Epithelial cell of esophagus (primary cell): Measurements from ENCODE around the gene PRDM4.
A peak's percentile ranks its signal among the peaks of the same experiment; 100 is the strongest.
"Not testable (repeated sequence)": the region's sequence is repeated elsewhere in the genome, so short reads cannot be mapped to it uniquely, and the experiment has no call there.

Experiments used
- DNase-seq: peaks from one replicate; pipeline ENCODE4 v3.0.0; 2010; ENCODE audit warnings: low read depth
- H3K4me3 ChIP-seq: 2 replicates; pipeline ENCODE4 v1.5.1; 2011; ENCODE audit warnings: mild to moderate bottlenecking, low read length, control low read depth
- TF ChIP-seq, protein P1 (sequence below): IDR thresholded peaks from 2 replicates; pipeline ENCODE4 v1.5.1; 2011; ENCODE audit warnings: low read depth, mild to moderate bottlenecking, low read length, control low read depth, inconsistent platforms; ENCODE audit not compliant: insufficient read depth; ENCODE audit errors: missing control alignments

Gene PRDM4

DNA sequence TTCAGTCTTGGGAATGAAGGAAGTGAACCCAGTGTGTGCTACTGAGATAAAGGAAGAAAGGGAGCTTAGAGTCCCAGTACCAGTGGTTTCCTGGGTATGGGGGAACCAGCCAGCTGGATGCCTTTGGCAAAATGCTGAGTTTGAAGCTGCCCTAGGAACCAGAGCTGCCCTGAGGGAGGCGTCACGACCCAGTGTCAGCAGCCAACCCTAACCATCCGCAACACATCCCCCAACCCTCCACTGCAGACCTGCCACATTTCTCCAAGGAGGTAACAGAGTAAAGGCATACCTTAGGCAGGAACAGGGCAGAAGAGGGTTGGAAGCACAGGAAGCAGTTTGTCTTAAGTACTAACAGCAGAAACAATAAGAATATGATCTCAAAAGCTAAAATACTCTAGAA is 28.6 kb downstream of the PRDM4 start:
- no peak for DNase-seq
- no peak overlapping the region for H3K4me3 ChIP-seq
- TF ChIP-seq, protein P1, sequence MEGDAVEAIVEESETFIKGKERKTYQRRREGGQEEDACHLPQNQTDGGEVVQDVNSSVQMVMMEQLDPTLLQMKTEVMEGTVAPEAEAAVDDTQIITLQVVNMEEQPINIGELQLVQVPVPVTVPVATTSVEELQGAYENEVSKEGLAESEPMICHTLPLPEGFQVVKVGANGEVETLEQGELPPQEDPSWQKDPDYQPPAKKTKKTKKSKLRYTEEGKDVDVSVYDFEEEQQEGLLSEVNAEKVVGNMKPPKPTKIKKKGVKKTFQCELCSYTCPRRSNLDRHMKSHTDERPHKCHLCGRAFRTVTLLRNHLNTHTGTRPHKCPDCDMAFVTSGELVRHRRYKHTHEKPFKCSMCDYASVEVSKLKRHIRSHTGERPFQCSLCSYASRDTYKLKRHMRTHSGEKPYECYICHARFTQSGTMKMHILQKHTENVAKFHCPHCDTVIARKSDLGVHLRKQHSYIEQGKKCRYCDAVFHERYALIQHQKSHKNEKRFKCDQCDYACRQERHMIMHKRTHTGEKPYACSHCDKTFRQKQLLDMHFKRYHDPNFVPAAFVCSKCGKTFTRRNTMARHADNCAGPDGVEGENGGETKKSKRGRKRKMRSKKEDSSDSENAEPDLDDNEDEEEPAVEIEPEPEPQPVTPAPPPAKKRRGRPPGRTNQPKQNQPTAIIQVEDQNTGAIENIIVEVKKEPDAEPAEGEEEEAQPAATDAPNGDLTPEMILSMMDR, result no peak

GRCh38 chr12:107731366-107731765 is 29.6 kb downstream of the PRDM4 start:
- TF ChIP-seq, protein P1, result no peak
- no peak overlapping the region for H3K4me3 ChIP-seq
- peak; percentile 62 for DNase-seq

DNA sequence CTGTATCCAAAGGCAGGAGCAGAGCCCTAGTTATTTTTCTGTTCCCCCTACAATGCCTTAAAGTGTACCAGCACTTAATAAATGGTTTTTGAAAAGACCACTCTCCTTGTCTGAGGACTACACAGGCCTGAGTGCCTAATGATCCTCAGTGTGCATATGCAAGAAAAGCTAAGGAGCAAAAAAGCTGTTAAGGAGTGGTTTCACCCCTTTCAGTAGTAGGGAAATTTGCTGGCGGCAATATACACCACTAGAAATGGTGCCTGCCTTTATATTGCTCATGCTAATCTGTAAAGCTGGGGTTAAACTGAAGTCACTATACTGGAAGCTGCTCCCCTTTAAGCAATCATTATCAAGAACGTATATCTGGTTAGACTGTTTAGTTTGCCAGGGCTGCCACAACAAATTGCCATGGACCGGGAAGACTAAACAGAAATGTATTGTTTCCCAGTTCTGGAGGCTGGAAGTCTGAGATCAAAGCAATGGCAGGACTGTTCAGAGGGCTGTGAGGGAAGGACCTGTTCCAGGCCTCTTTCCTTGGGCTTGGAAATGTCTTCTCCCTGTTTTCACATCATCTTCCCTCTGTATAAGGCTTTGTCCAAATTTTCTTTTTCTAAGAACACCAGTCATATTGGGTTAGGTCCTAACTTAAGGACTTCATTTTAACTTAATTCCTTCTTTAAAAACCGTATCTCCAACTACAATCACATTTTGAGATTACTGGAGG is 30.2 kb downstream of the PRDM4 start:
- no peak overlapping the region for H3K4me3 ChIP-seq
- TF ChIP-seq, protein P1, result no peak
- no peak for DNase-seq

DNA sequence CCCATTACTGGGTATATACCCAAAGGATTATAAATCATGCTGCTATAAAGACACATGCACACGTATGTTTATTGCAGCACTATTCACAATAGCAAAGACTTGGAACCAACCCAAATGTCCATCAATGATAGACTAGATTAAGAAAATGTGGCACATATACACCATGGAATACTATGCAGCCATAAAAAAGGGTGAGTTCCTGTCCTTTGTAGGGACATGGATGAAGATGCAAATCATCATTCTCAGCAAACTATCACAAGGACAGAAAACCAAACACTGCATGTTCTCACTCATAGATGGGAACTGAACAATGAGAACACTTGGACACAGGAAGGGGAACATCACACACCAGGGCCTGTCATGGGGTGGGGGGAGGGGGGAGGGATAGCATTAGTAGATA is 33.2 kb downstream of the PRDM4 start:
- not testable (repeated sequence) for H3K4me3 ChIP-seq, DNase-seq

- not testable (repeated sequence) for DNase-seq, H3K4me3 ChIP-seq
Measured at GRCh38 chr12:107727327-107727726, 33.6 kb downstream of the PRDM4 start.

- H3K4me3 ChIP-seq, result no peak overlapping the region
- TF ChIP-seq, protein P1, result no peak
- DNase-seq, result no peak
Measured at GRCh38 chr12:107718606-107719005, 42.3 kb downstream of the PRDM4 start.

GRCh38 chr12:107715780-107716179 is 45.2 kb downstream of the PRDM4 start:
- no peak for DNase-seq
- H3K4me3 ChIP-seq, result no peak overlapping the region
- TF ChIP-seq, protein P1, result no peak

- not testable (repeated sequence) for H3K4me3 ChIP-seq, DNase-seq
Measured at GRCh38 chr12:107705522-107705921, 55.4 kb downstream of the PRDM4 start.
